HCT116 (cell line): ENCODE measurements around the gene NDE1. TPM values are rescaled to one million over a fixed set of nuclear protein-coding genes. Genes with fewer than 3 reads are reported as not detected.

Source experiments
- ATAC-seq: fragments of 200-7000 bp; cut with Tn5 transposase; 2 replicates; pipeline ENCODE4 v1.9.1; 2020; ENCODE audit warnings: mild to moderate bottlenecking, moderate library complexity
- BruUV-seq: library from RNA; stranded (reverse); fragments of 400-500 nt; replicated peaks from 2 replicates; lab custom pipeline; 2021; lab: Mats Ljungman, UMichigan
- CTCF ChIA-PET: fragments of 300-600 bp; sonication (Branson Sonifier 250); formaldehyde crosslinking; loops from one replicate; lab custom pipeline; 2021; ENCODE audit warnings: antibody characterized with exemption; lab: Charles Lee
- POLR2A ChIA-PET: fragments of 300-600, 350-600 bp; sonication (Branson Sonifier 250); formaldehyde crosslinking; loops from one replicate; lab custom pipeline; 2021; ENCODE audit warnings: antibody characterized with exemption; lab: Charles Lee
- RAD21 ChIA-PET, 2 experiments: fragments of 300-600 bp; sonication (Branson Sonifier 250); formaldehyde crosslinking; loops; one replicate each; lab custom pipeline; 2023; ENCODE audit warnings: low total read pairs in 2 of 2; ENCODE audit not compliant: uncharacterized antibody in 2 of 2, unreplicated experiment in 2 of 2, low non-redundant PET in 1 of 2; lab: Charles Lee
- DNase-seq: peaks from one replicate; pipeline ENCODE4 v3.0.0-alpha.2; 2010; ENCODE audit warnings: low read depth, low spot score
- H2AFZ ChIP-seq: fragments of 200-600 bp; shearing (Covaris generic), sonication (generic); 2 replicates; pipeline ENCODE4 v1.6.1; 2017; ENCODE audit warnings: low read depth, mixed run types, mixed read lengths, antibody characterized with exemption, low read length; ENCODE audit not compliant: poor library complexity, severe bottlenecking
- H3K27ac ChIP-seq: 2 replicates; pipeline ENCODE4 v1.5.1; 2012; ENCODE audit warnings: low read depth, low read length
- H3K27me3 ChIP-seq: fragments of 200-600 bp; sonication (generic); 2 replicates; pipeline ENCODE4 v1.6.1; 2016; ENCODE audit warnings: mixed run types, low read length, mixed read lengths; ENCODE audit not compliant: insufficient read depth
- H3K36me3 ChIP-seq, 2 experiments: fragments of 200-500 bp in 1 of 2; fragments of 200-600 bp in 1 of 2; sonication (Bioruptor generic) in 1 of 2; sonication (generic) in 1 of 2; 2 replicates each; pipeline versions ENCODE4 v1.5.1 to v1.6.1; 2014 to 2016; ENCODE audit warnings: low read length in 2 of 2, inconsistent platforms in 1 of 2, mixed read lengths in 1 of 2, mixed run types in 1 of 2; ENCODE audit not compliant: insufficient read depth in 2 of 2, control insufficient read depth in 1 of 2
- H3K4me1 ChIP-seq, 2 experiments: fragments of 200-600 bp in 1 of 2; sonication (generic) in 1 of 2; 2 replicates each; pipeline versions ENCODE4 v1.5.1 to v1.6.1; 2012 to 2017; ENCODE audit warnings: low read length in 2 of 2, inconsistent platforms in 1 of 2, mild to moderate bottlenecking in 1 of 2, mixed read lengths in 1 of 2, mixed run types in 1 of 2, moderate library complexity in 1 of 2; ENCODE audit not compliant: insufficient read depth in 2 of 2, control insufficient read depth in 1 of 2
- H3K4me2 ChIP-seq: fragments of 200-600 bp; sonication (generic); 2 replicates; pipeline ENCODE4 v1.6.1; 2017; ENCODE audit warnings: mixed run types, low read length, mixed read lengths
- H3K4me3 ChIP-seq, 2 experiments: fragments of 200-600 bp in 1 of 2; sonication (generic) in 1 of 2; replicated peaks in 1 of 2; 2 replicates each; pipeline ENCODE4 v1.5.1; 2011 to 2016; ENCODE audit warnings: low read length in 2 of 2, control low read depth in 1 of 2, low read depth in 1 of 2, mild to moderate bottlenecking in 1 of 2, mixed read lengths in 1 of 2, mixed run types in 1 of 2
- H3K79me2 ChIP-seq: fragments of 200-600 bp; sonication (generic); 2 replicates; pipeline ENCODE4 v1.6.1; 2017; ENCODE audit warnings: mild to moderate bottlenecking, mixed run types, low read length, moderate library complexity, mixed read lengths; ENCODE audit not compliant: insufficient read depth
- H3K9ac ChIP-seq: fragments of 200-600 bp; sonication (generic); 2 replicates; pipeline ENCODE4 v1.6.1; 2016; ENCODE audit warnings: low read length, mixed read lengths
- H3K9me2 ChIP-seq: fragments of 200-600 bp; sonication (generic), shearing (Covaris generic); 2 replicates; pipeline ENCODE4 v1.6.1; 2017; ENCODE audit warnings: mixed run types, mild to moderate bottlenecking, moderate library complexity; ENCODE audit not compliant: insufficient read depth
- H3K9me3 ChIP-seq, 2 experiments: fragments of 200-500 bp in 1 of 2; fragments of 200-600 bp in 1 of 2; sonication (Bioruptor generic) in 1 of 2; sonication (generic) in 1 of 2; 2 replicates each; pipeline ENCODE4 v1.6.1; 2014 to 2017; ENCODE audit warnings: low read length in 2 of 2, mixed read lengths in 2 of 2, inconsistent platforms in 1 of 2, low read depth in 1 of 2, mild to moderate bottlenecking in 1 of 2, mixed run types in 1 of 2, moderate library complexity in 1 of 2; ENCODE audit not compliant: control insufficient read depth in 1 of 2, insufficient read depth in 1 of 2
- H4K20me1 ChIP-seq: fragments of 200-600 bp; sonication (generic), shearing (Covaris generic); 2 replicates; pipeline ENCODE4 v1.6.1; 2017; ENCODE audit warnings: mixed run types, mild to moderate bottlenecking, moderate library complexity; ENCODE audit not compliant: insufficient read depth
- CBX3 ChIP-seq: IDR thresholded peaks from 2 replicates; pipeline ENCODE4 v1.6.1; 2012; ENCODE audit warnings: low read depth
- CEBPB ChIP-seq: IDR thresholded peaks from 2 replicates; pipeline ENCODE4 v1.6.1; 2012; ENCODE audit warnings: low read depth
- EGR1 ChIP-seq: IDR thresholded peaks from 2 replicates; pipeline ENCODE4 v1.6.1; 2012; ENCODE audit warnings: low read depth
- EZH2phosphoT487 ChIP-seq: fragments of 200-600 bp; IDR thresholded peaks from 2 replicates; pipeline ENCODE4 v1.6.1; 2018; ENCODE audit warnings: antibody characterized with exemption, borderline replicate concordance
- POLR2A ChIP-seq: IDR thresholded peaks from 2 replicates; pipeline ENCODE4 v1.7.0; 2011; ENCODE audit warnings: borderline replicate concordance; ENCODE audit not compliant: insufficient read depth, insufficient read length; ENCODE audit errors: extremely low read depth
- RAD21 ChIP-seq: IDR thresholded peaks from 2 replicates; pipeline ENCODE4 v1.6.1; 2012; ENCODE audit warnings: low read depth, mild to moderate bottlenecking
- SIN3A ChIP-seq: IDR thresholded peaks from 2 replicates; pipeline ENCODE4 v1.6.1; 2012; ENCODE audit warnings: low read depth
- SRF ChIP-seq: IDR thresholded peaks from 2 replicates; pipeline ENCODE4 v1.6.1; 2012; ENCODE audit warnings: low read depth
- TCF7L2 ChIP-seq: IDR thresholded peaks from 2 replicates; pipeline ENCODE4 v1.7.0; 2011; ENCODE audit warnings: borderline replicate concordance, inconsistent platforms; ENCODE audit not compliant: insufficient read depth, insufficient read length; ENCODE audit errors: extremely low read depth
- YY1 ChIP-seq: IDR thresholded peaks from 2 replicates; pipeline ENCODE4 v1.6.1; 2011; ENCODE audit warnings: low read length, low read depth, moderate library complexity, mild to moderate bottlenecking; ENCODE audit not compliant: insufficient replicate concordance; ENCODE audit errors: extremely low read depth
- ZBTB33 ChIP-seq: IDR thresholded peaks from 2 replicates; pipeline ENCODE4 v1.6.1; 2011; ENCODE audit warnings: mild to moderate bottlenecking, low read length, moderate library complexity; ENCODE audit not compliant: insufficient replicate concordance; ENCODE audit errors: extremely low read depth
- ZNF274 ChIP-seq: fragments of 200-500 bp; sonication (Bioruptor generic); IDR thresholded peaks from 2 replicates; pipeline ENCODE4 v1.6.1; 2014; ENCODE audit warnings: mild to moderate bottlenecking, low read depth, low read length, inconsistent platforms
- intact Hi-C: fragments of 100-400 bp; cut with micrococcal nuclease; formaldehyde crosslinking; loops from 2 replicates; pipeline ENCODE4 v1.10.0; 2022
- total RNA-seq: library from RNA; stranded (reverse); gene quantifications from one replicate; pipeline ENCODE4 v1.2.1, GENCODE V29; 2021; ENCODE audit not compliant: unreplicated experiment
- TF ChIP-seq, protein P1 (sequence below): IDR thresholded peaks from 2 replicates; pipeline ENCODE4 v1.6.1; 2012
- TF ChIP-seq, protein P2 (sequence below): IDR thresholded peaks from 2 replicates; pipeline ENCODE4 v1.6.1; 2012; ENCODE audit warnings: low read depth

NDE1 gene
- total RNA-seq, 1 experiment from 2014 or later: 103 TPM

DNA sequence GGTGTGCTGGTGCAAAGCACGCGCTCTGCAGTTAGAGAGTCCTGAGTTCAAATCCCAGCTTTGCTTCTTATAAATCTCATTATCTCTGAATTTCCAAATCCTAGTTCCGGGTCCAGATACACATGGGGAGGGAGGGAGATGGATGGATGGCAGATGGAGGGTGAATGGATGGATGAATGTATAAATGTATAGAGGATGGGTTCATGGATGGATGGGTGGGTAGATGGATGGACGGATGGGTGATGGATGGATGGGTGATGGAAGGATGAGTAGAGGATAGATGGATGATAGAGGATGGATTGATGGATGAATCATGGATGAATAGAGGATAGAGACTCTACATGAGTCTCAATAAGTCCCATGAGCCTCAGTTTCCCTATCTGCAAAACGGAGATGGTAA lies 116.9 kb downstream of the NDE1 start:
- Histone ChIP-seq H3K9me2 (no peaks in the 10 kb centered on the region), H2AFZ (no peak overlapping the region), H3K79me2 (no peaks in the 10 kb centered on the region), H4K20me1 (no peaks in the 10 kb centered on the region), H3K9me3 (no peaks in the 10 kb centered on the region), H3K4me1 (peaks cover 0 to 3% of the 10 kb centered on the region in 2 experiments; a peak in 2 of 4 replicates), H3K27ac (no peak overlapping the region), H3K9ac (no peak overlapping the region), H3K27me3 (no peaks in the 10 kb centered on the region), H3K4me2 (no peak overlapping the region), H3K4me3 (no peak overlapping the region), H3K36me3 (no peaks in the 10 kb centered on the region)
- BruUV-seq: no TSS peak
- CTCF ChIA-PET: interaction anchor here (1.5 to 2.1 kb wide), 2 partner anchors 11 to 54 kb away, joined by 4 to 6 read pairs; no protein-coding TSS in a partner anchor
- TF ChIP-seq POLR2A (no peak), TCF7L2 (no peak), ZBTB33 (no peak), EGR1 (no peak)
- TF ChIP-seq, protein P1, sequence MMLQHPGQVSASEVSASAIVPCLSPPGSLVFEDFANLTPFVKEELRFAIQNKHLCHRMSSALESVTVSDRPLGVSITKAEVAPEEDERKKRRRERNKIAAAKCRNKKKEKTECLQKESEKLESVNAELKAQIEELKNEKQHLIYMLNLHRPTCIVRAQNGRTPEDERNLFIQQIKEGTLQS: no peak
- POLR2A ChIA-PET: no interaction called here
- RAD21 ChIA-PET: interaction anchor here in 1 of 2 experiments (0.7 kb wide), 1 partner anchor 383 kb away, joined by 5 read pairs; no protein-coding TSS in a partner anchor
- intact Hi-C loops: loop anchor here (1.0 to 10.0 kb wide), 4 partner anchors 55 to 425 kb away; no protein-coding TSS in a partner anchor
- DNase-seq (no peak), ATAC-seq (no peak)

DNA sequence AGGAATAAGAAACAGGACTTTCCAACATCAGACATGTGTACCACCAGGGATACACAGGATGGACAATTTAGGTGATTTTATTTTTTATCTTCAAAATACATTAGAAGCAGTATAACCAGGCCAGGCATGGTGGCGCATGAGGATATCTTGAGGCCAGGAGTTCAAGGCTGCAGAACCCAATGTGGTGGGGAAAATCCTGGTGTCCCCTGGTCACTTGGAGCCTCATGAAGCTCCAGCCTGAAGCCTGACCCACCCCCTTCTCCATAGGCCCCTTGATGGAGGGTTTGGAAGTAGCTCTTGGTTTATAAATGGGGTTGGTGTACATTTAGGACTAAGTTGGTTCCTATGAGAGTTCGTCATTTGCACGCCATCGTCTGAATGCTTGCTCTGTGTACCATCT lies 118.2 kb downstream of the NDE1 start:
- intact Hi-C loops: loop anchor here (5.0 to 10.0 kb wide), 3 partner anchors 54 to 424 kb away; no protein-coding TSS in a partner anchor
- Histone ChIP-seq H3K9me2 (no peaks in the 10 kb centered on the region), H3K4me3 (no peak overlapping the region), H3K9me3 (no peaks in the 10 kb centered on the region), H4K20me1 (no peaks in the 10 kb centered on the region), H2AFZ (no peak overlapping the region), H3K79me2 (no peaks in the 10 kb centered on the region), H3K27ac (no peak overlapping the region), H3K4me2 (no peak overlapping the region), H3K9ac (no peak overlapping the region), H3K27me3 (no peaks in the 10 kb centered on the region), H3K36me3 (no peaks in the 10 kb centered on the region), H3K4me1 (peaks cover 0 to 3% of the 10 kb centered on the region in 2 experiments; a peak in 2 of 4 replicates)
- POLR2A ChIA-PET: no interaction called here
- BruUV-seq: no TSS peak
- RAD21 ChIA-PET: no interaction called here
- DNase-seq (no peak), ATAC-seq (no peak)
- CTCF ChIA-PET: no interaction called here
- no peak for TF ChIP-seq CBX3
- TF ChIP-seq CEBPB: no peak
- TF ChIP-seq YY1: no peak
- no peak for TF ChIP-seq EGR1
- TF ChIP-seq EZH2phosphoT487: no peak
- TF ChIP-seq ZNF274: no peak
- no peak for TF ChIP-seq SRF
- TF ChIP-seq POLR2A: no peak
- TF ChIP-seq SIN3A: no peak
- no peak for TF ChIP-seq RAD21
- TF ChIP-seq, protein P2, sequence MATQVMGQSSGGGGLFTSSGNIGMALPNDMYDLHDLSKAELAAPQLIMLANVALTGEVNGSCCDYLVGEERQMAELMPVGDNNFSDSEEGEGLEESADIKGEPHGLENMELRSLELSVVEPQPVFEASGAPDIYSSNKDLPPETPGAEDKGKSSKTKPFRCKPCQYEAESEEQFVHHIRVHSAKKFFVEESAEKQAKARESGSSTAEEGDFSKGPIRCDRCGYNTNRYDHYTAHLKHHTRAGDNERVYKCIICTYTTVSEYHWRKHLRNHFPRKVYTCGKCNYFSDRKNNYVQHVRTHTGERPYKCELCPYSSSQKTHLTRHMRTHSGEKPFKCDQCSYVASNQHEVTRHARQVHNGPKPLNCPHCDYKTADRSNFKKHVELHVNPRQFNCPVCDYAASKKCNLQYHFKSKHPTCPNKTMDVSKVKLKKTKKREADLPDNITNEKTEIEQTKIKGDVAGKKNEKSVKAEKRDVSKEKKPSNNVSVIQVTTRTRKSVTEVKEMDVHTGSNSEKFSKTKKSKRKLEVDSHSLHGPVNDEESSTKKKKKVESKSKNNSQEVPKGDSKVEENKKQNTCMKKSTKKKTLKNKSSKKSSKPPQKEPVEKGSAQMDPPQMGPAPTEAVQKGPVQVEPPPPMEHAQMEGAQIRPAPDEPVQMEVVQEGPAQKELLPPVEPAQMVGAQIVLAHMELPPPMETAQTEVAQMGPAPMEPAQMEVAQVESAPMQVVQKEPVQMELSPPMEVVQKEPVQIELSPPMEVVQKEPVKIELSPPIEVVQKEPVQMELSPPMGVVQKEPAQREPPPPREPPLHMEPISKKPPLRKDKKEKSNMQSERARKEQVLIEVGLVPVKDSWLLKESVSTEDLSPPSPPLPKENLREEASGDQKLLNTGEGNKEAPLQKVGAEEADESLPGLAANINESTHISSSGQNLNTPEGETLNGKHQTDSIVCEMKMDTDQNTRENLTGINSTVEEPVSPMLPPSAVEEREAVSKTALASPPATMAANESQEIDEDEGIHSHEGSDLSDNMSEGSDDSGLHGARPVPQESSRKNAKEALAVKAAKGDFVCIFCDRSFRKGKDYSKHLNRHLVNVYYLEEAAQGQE: no peak
